ENCODE results near the gene TFPI. TPM values are rescaled to one million over a fixed set of nuclear protein-coding genes. Genes with fewer than 3 reads are reported as not detected.
"Not testable (repeated sequence)": the region's sequence is repeated elsewhere in the genome, so short reads cannot be mapped to it uniquely, and the experiment has no call there.

The TFPI gene
- total RNA-seq, 2 donors from 2014 or later: 33.0 to 34.3 TPM

DNA sequence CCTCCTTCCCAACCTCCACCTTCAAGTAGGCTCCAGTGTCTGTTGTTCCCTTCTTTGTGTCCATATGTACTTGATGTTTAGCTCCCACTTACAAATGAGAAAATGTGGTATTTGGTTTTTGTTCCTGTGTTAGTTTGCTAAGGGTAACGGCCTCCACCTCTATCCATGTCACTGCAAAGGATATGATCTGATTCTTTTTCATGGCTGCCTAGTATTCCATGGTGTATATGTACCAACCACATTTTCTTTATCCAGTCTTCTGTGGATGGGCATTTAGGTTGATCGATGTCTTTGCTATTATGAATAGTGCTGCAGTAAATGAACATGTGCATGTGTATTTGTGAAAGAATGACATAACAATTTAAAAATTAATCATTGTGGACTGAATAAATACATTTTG is 19.5 kb upstream of the TFPI start:
- no peak overlapping the region for H3K27ac ChIP-seq (ENCODE audit: low read depth, low read length)
- Mint-ChIP-seq H3K27ac (no peak overlapping the region), H3K36me3 (ENCODE audit: low read depth) (peaks cover 22% of the 10 kb centered on the region), H3K4me3 (no peak overlapping the region), H3K27me3 (ENCODE audit: insufficient read depth) (no peaks in the 10 kb centered on the region), H3K9me3 (peaks cover 25% of the 10 kb centered on the region), H3K4me1 (peaks cover 35% of the 10 kb centered on the region)
- H3K4me3 ChIP-seq (ENCODE audit: low read length): no peak overlapping the region
- H3K27me3 ChIP-seq (ENCODE audit: control insufficient read depth, insufficient read depth, low read length, poor library complexity, severe bottlenecking): peaks cover 7% of the 10 kb centered on the region
- no peaks in the 10 kb centered on the region for H3K36me3 ChIP-seq (ENCODE audit: control insufficient read depth, insufficient read depth, low read length)
- peaks cover 12% of the 10 kb centered on the region for H3K9me3 ChIP-seq (ENCODE audit: control insufficient read depth, low read length)
- no peak overlapping the region for H3K9ac ChIP-seq (ENCODE audit: extremely low read depth, low read length, poor library complexity, severe bottlenecking)
- no peak for DNase-seq
- WGBS, 2 experiments (ENCODE audit: insufficient coverage in 1 of 2, insufficient read length in 1 of 2): 100% methylated on average over 2 of the region's 2 CpGs; no CpG with 5 or more reads in 1 of the 2 experiments
- TF ChIP-seq, protein P1, sequence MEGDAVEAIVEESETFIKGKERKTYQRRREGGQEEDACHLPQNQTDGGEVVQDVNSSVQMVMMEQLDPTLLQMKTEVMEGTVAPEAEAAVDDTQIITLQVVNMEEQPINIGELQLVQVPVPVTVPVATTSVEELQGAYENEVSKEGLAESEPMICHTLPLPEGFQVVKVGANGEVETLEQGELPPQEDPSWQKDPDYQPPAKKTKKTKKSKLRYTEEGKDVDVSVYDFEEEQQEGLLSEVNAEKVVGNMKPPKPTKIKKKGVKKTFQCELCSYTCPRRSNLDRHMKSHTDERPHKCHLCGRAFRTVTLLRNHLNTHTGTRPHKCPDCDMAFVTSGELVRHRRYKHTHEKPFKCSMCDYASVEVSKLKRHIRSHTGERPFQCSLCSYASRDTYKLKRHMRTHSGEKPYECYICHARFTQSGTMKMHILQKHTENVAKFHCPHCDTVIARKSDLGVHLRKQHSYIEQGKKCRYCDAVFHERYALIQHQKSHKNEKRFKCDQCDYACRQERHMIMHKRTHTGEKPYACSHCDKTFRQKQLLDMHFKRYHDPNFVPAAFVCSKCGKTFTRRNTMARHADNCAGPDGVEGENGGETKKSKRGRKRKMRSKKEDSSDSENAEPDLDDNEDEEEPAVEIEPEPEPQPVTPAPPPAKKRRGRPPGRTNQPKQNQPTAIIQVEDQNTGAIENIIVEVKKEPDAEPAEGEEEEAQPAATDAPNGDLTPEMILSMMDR (conservative IDR thresholded peaks at IDR 0.05): no peak
- peaks cover 26% of the 10 kb centered on the region for H3K4me1 ChIP-seq (ENCODE audit: control insufficient read depth, insufficient read depth, low read length)

DNA sequence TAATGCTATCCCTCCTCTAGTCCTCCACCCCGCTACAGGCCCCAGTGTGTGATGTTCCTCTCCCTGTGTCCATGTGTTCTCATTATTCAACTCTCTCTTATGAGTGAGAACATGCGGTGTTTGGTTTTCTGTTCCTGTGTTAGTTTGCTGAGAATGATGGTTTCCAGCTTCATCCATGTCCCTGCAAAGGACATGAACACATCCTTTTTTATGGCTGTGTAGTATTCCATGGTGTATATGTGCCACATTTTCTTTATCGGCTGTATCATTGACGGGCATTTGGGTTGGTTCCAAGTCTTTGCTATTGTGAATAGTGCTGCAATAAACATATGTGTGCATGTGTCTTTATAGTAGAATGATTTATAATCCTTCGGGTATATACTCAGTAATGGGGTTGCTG is 17.8 kb upstream of the TFPI start:
- not testable (repeated sequence) for H3K27ac ChIP-seq (ENCODE audit: low read depth, low read length); H3K27ac Mint-ChIP-seq; H3K9ac ChIP-seq (ENCODE audit: extremely low read depth, low read length, poor library complexity, severe bottlenecking); DNase-seq; H3K4me3 Mint-ChIP-seq; H3K27me3 ChIP-seq (ENCODE audit: control insufficient read depth, insufficient read depth, low read length, poor library complexity, severe bottlenecking); H3K4me3 ChIP-seq (ENCODE audit: low read length); H3K27me3 Mint-ChIP-seq (ENCODE audit: insufficient read depth); H3K36me3 ChIP-seq (ENCODE audit: control insufficient read depth, insufficient read depth, low read length)
- Histone ChIP-seq H3K4me1 (ENCODE audit: control insufficient read depth, insufficient read depth, low read length) (peaks cover 17% of the 10 kb centered on the region), H3K9me3 (ENCODE audit: control insufficient read depth, low read length) (peaks cover 12% of the 10 kb centered on the region)
- 98 to 100% methylated on average over 1 to 4 of the region's 5 CpGs for WGBS, 2 experiments (ENCODE audit: insufficient coverage in 1 of 2, insufficient read length in 1 of 2)
- H3K4me1 Mint-ChIP-seq: peaks cover 40% of the 10 kb centered on the region
- peaks cover 25% of the 10 kb centered on the region for H3K9me3 Mint-ChIP-seq
- peaks cover 22% of the 10 kb centered on the region for H3K36me3 Mint-ChIP-seq (ENCODE audit: low read depth)

DNA sequence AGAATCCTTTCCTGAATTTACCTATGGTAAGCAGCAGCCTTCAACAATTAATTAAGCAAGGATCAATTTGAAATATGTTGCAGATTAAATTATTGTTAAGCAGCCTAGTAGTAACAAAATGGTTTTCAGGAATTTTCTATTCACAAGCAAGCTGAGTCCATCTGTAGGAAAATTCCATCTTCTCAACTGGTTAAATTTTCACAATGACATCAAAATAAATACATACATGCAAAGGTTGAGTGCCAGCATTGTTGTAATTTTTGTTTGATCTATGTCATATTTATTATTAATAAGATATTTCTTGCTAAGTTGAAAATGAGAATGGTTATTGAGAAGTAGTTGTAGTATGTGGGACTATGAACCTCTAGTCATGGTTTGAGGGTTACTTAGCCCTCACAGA is 15.3 kb upstream of the TFPI start:
- no peak for DNase-seq
- peaks cover 22% of the 10 kb centered on the region for H3K36me3 Mint-ChIP-seq (ENCODE audit: low read depth)
- no peak overlapping the region for H3K9ac ChIP-seq (ENCODE audit: extremely low read depth, low read length, poor library complexity, severe bottlenecking)
- no peak overlapping the region for H3K27ac Mint-ChIP-seq
- no peaks in the 10 kb centered on the region for H3K36me3 ChIP-seq (ENCODE audit: control insufficient read depth, insufficient read depth, low read length)
- peaks cover 31% of the 10 kb centered on the region for H3K4me1 Mint-ChIP-seq
- no peak overlapping the region for H3K4me3 Mint-ChIP-seq
- no peaks in the 10 kb centered on the region for H3K27me3 ChIP-seq (ENCODE audit: control insufficient read depth, insufficient read depth, low read length, poor library complexity, severe bottlenecking)
- TF ChIP-seq, protein P1 (conservative IDR thresholded peaks at IDR 0.05): no peak
- H3K4me3 ChIP-seq (ENCODE audit: low read length): no peak overlapping the region
- peaks cover 25% of the 10 kb centered on the region for H3K9me3 Mint-ChIP-seq
- peaks cover 6% of the 10 kb centered on the region for H3K4me1 ChIP-seq (ENCODE audit: control insufficient read depth, insufficient read depth, low read length)
- H3K9me3 ChIP-seq (ENCODE audit: control insufficient read depth, low read length): peaks cover 12% of the 10 kb centered on the region
- no peak overlapping the region for H3K27ac ChIP-seq (ENCODE audit: low read depth, low read length)
- H3K27me3 Mint-ChIP-seq (ENCODE audit: insufficient read depth): no peaks in the 10 kb centered on the region

DNA sequence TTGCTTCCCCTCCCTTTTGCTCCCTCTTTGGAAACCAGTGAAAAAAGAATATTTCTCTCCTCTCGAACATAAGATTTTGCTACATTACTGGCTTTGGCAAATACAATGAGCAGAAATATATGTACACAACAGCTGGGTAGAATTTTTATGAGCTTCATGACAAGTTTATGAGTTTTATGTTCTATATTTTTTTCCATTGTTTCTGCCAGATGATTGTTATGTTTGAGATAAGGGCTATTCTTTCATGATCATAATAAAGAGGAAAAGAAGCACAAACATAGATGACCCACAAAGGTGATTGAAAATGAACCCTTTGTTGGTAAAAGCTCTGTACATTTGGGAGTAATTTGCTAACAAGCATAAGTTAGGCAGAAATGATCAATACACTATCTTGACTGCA is 14.8 kb upstream of the TFPI start:
- no peak for DNase-seq
- no peak overlapping the region for H3K27ac Mint-ChIP-seq
- Histone ChIP-seq H3K4me1 (ENCODE audit: control insufficient read depth, insufficient read depth, low read length) (peaks cover 6% of the 10 kb centered on the region), H3K9ac (ENCODE audit: extremely low read depth, low read length, poor library complexity, severe bottlenecking) (no peak overlapping the region), H3K4me3 (ENCODE audit: low read length) (no peak overlapping the region), H3K27ac (ENCODE audit: low read depth, low read length) (no peak overlapping the region), H3K27me3 (ENCODE audit: control insufficient read depth, insufficient read depth, low read length, poor library complexity, severe bottlenecking) (no peaks in the 10 kb centered on the region), H3K36me3 (ENCODE audit: control insufficient read depth, insufficient read depth, low read length) (no peaks in the 10 kb centered on the region), H3K9me3 (ENCODE audit: control insufficient read depth, low read length) (peaks cover 11% of the 10 kb centered on the region)
- TF ChIP-seq, protein P1 (conservative IDR thresholded peaks at IDR 0.05): no peak
- H3K27me3 Mint-ChIP-seq (ENCODE audit: insufficient read depth): no peaks in the 10 kb centered on the region
- peaks cover 31% of the 10 kb centered on the region for H3K4me1 Mint-ChIP-seq
- H3K4me3 Mint-ChIP-seq: no peak overlapping the region
- peaks cover 22% of the 10 kb centered on the region for H3K36me3 Mint-ChIP-seq (ENCODE audit: low read depth)
- 90% methylated on average over 1 of the region's 1 CpG; no CpG with 5 or more reads in 1 of the 2 experiments for WGBS, 2 experiments (ENCODE audit: insufficient coverage in 1 of 2, insufficient read length in 1 of 2)
- peaks cover 25% of the 10 kb centered on the region for H3K9me3 Mint-ChIP-seq
